Measurements from ENCODE around the gene PELI1. TPM values are rescaled to one million over a fixed set of nuclear protein-coding genes. Genes with fewer than 3 reads are reported as not detected.

Gene PELI1
- total RNA-seq, 1 donor from 2014 or later: 28.4 TPM

Other genes with a start within 250 kb of the PELI1 start
- 35.6 TPM for gene VPS54, start 125.0 kb downstream of the PELI1 start, total RNA-seq (ENCODE audit: insufficient read depth, low replicate concordance)

All from umbilical cord (tissue), 1 donor.